HepG2 (cell line): ENCODE results near the gene TFF2. TPM values are rescaled to one million over a fixed set of nuclear protein-coding genes. Genes with fewer than 3 reads are reported as not detected.

ENCODE experiments used
- AKNA ChIP-seq: sonication (generic); formaldehyde crosslinking; IDR thresholded peaks from 2 replicates; pipeline ENCODE4 v1.4.0; 2020; ENCODE audit warnings: missing genetic modification reagents, borderline replicate concordance
- ATAD3A ChIP-seq: sonication (generic); formaldehyde crosslinking; IDR thresholded peaks from 2 replicates; pipeline ENCODE4 v1.4.0; 2020; ENCODE audit warnings: missing genetic modification reagents
- BRCA1 ChIP-seq: sonication (generic); formaldehyde crosslinking; IDR thresholded peaks from 2 replicates; pipeline ENCODE4 v1.4.0; 2020; ENCODE audit warnings: missing genetic modification reagents
- CEBPB ChIP-seq: IDR thresholded peaks from 2 replicates; pipeline ENCODE4 v1.6.1; 2011; ENCODE audit warnings: low read depth, low read length, improper control_type of control experiment, borderline replicate concordance
- FOXA1 ChIP-seq, 2 experiments: fragments of 450-650 bp in 1 of 2; sonication (generic) in 1 of 2; formaldehyde crosslinking in 1 of 2; IDR thresholded peaks; 2 replicates each; pipeline versions ENCODE4 v1.4.0 to v1.6.1; 2016 to 2020; ENCODE audit warnings: missing genetic modification reagents in 1 of 2
- HNRNPL ChIP-seq: fragments of 200-400 bp; formaldehyde crosslinking; IDR thresholded peaks from 2 replicates; pipeline ENCODE4 v1.6.1; 2017; ENCODE audit warnings: mild to moderate bottlenecking, low read depth, low read length
- MEF2D ChIP-seq: sonication (generic); formaldehyde crosslinking; IDR thresholded peaks from 2 replicates; pipeline ENCODE4 v1.5.1; 2020; ENCODE audit warnings: mild to moderate bottlenecking, missing genetic modification reagents
- NR2F1 ChIP-seq, 2 experiments: fragments of 450-650 bp in 1 of 2; formaldehyde crosslinking in 1 of 2; IDR thresholded peaks; 2 replicates each; pipeline versions ENCODE4 v1.5.0 to v1.6.1; 2016 to 2020; ENCODE audit warnings: mild to moderate bottlenecking in 1 of 2, missing compliant biosample characterization in 1 of 2, missing genetic modification reagents in 1 of 2, moderate library complexity in 1 of 2
- RNF219 ChIP-seq: sonication (generic); formaldehyde crosslinking; IDR thresholded peaks from 2 replicates; pipeline ENCODE4 v1.5.0; 2020; ENCODE audit warnings: mild to moderate bottlenecking, missing genetic modification reagents
- SALL2 ChIP-seq: sonication (generic); formaldehyde crosslinking; IDR thresholded peaks from 2 replicates; pipeline ENCODE4 v1.8.1; 2023; ENCODE audit warnings: mild to moderate bottlenecking, missing genetic modification reagents, inconsistent platforms
- TP53 ChIP-seq: sonication (generic); formaldehyde crosslinking; conservative IDR thresholded peaks from 2 replicates; pipeline ENCODE4 v1.4.0; 2020; ENCODE audit warnings: missing genetic modification reagents
- ZFP36L2 ChIP-seq: sonication (generic); formaldehyde crosslinking; IDR thresholded peaks from 2 replicates; pipeline ENCODE4 v1.4.0; 2020; ENCODE audit warnings: missing genetic modification reagents
- ZNF501 ChIP-seq: sonication (generic); formaldehyde crosslinking; IDR thresholded peaks from 2 replicates; pipeline ENCODE4 v1.5.1; 2020; ENCODE audit warnings: mild to moderate bottlenecking, moderate library complexity, missing genetic modification reagents
- ZNF512 ChIP-seq: sonication (generic); formaldehyde crosslinking; IDR thresholded peaks from 2 replicates; pipeline ENCODE4 v1.4.0; 2020; ENCODE audit warnings: mild to moderate bottlenecking, missing genetic modification reagents
- ZNF547 ChIP-seq: sonication (generic); formaldehyde crosslinking; IDR thresholded peaks from 2 replicates; pipeline ENCODE4 v1.5.1; 2020; ENCODE audit warnings: mild to moderate bottlenecking, missing genetic modification reagents
- ZNF816 ChIP-seq: sonication (generic); formaldehyde crosslinking; IDR thresholded peaks from 2 replicates; pipeline ENCODE4 v1.8.0; 2022; ENCODE audit warnings: missing genetic modification reagents, mild to moderate bottlenecking, borderline replicate concordance
- polyA plus RNA-seq, 8 experiments: library from polyadenylated mRNA; depleted of rRNA in 3 of 8; stranded (reverse) in 7 of 8; unstranded in 1 of 8; fragments of >200 nt; fragmentation: Illumina TruSeq in 4 of 8; extraction: Trizol in 4 of 8; gene quantifications; 2 replicates each; pipeline versions ENCODE4 v1.2.1 to v1.2.3, GENCODE V29; 2011 to 2016; ENCODE audit warnings: low read depth in 4 of 8, missing spikeins in 1 of 8, mixed read lengths in 1 of 8; ENCODE audit not compliant: insufficient read depth in 1 of 8
- total RNA-seq, 5 experiments: library from RNA; depleted of rRNA; stranded (reverse); fragments of >200 nt; fragmentation: Illumina TruSeq; extraction: Trizol; gene quantifications; 2 replicates each; pipeline ENCODE4 v1.2.3, GENCODE V29; 2016; ENCODE audit warnings: low read depth in 1 of 5
- TF ChIP-seq, protein P1 (sequence below): sonication (generic); formaldehyde crosslinking; IDR thresholded peaks from 2 replicates; pipeline ENCODE4 v1.4.0; 2020; ENCODE audit warnings: missing genetic modification reagents, borderline replicate concordance

Gene TFF2
- total and polyA plus RNA-seq, 2 of the 13 experiments (the other 11 are each of a cell fraction or from before 2014, with no cell fraction given), result 1.5 TPM; not detected in 1

DNA sequence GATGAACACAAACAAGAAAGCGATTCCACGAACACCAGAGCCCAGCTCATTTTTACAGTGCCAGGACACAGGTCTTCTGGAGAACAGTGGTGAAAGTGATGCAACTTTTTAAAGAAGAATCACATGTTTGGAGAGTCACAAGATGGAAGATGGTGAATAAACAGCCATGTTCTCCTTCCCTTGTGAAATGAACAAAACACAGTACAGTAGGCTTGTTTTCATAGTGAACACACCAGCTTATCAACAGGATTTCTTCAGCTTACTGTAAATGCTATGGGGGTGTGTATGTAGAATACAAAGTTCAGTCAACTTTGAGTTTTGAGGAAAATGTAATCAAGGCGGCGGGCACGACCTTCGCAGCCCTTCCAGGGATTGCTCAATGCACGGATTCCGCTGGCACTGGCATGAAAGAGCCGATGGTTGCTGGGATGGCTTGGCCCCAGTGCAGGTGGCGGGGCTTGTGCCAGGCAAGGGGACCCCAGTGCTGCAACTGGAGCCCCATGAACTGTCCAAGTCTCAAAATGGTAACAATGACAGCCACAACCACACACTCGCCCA, 35.3 kb upstream of the TFF2 start (continued):
- TF ChIP-seq ZNF512 (CRISPR knock-in tag), result no peak
- no peak for TF ChIP-seq TP53 (CRISPR knock-in tag)
- no peak for TF ChIP-seq AKNA
- TF ChIP-seq ZNF816 (CRISPR knock-in tag), result peak; percentile 74; the same call in 1 of the 2 replicates
- peak; percentile 83 for TF ChIP-seq MEF2D (CRISPR knock-in tag)
- TF ChIP-seq ZNF501 (CRISPR knock-in tag), result peak; percentile 62; the same call in 1 of the 2 replicates
- no peak for TF ChIP-seq BRCA1
- TF ChIP-seq, protein P1, sequence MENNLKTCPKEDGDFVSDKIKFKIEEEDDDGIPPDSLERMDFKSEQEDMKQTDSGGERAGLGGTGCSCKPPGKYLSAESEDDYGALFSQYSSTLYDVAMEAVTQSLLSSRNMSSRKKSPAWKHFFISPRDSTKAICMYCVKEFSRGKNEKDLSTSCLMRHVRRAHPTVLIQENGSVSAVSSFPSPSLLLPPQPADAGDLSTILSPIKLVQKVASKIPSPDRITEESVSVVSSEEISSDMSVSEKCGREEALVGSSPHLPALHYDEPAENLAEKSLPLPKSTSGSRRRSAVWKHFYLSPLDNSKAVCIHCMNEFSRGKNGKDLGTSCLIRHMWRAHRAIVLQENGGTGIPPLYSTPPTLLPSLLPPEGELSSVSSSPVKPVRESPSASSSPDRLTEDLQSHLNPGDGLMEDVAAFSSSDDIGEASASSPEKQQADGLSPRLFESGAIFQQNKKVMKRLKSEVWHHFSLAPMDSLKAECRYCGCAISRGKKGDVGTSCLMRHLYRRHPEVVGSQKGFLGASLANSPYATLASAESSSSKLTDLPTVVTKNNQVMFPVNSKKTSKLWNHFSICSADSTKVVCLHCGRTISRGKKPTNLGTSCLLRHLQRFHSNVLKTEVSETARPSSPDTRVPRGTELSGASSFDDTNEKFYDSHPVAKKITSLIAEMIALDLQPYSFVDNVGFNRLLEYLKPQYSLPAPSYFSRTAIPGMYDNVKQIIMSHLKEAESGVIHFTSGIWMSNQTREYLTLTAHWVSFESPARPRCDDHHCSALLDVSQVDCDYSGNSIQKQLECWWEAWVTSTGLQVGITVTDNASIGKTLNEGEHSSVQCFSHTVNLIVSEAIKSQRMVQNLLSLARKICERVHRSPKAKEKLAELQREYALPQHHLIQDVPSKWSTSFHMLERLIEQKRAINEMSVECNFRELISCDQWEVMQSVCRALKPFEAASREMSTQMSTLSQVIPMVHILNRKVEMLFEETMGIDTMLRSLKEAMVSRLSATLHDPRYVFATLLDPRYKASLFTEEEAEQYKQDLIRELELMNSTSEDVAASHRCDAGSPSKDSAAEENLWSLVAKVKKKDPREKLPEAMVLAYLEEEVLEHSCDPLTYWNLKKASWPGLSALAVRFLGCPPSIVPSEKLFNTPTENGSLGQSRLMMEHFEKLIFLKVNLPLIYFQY, result peak; percentile 24; the same call in 1 of the 2 replicates
- peak; percentile 71; the same call in 1 of the 2 replicates for TF ChIP-seq RNF219 (CRISPR knock-in tag)
- peak; percentile 99 for TF ChIP-seq HNRNPL
- no peak for TF ChIP-seq ATAD3A
- TF ChIP-seq ZFP36L2 (CRISPR knock-in tag), result no peak
- TF ChIP-seq NR2F1 (CRISPR knock-in tag; IDR thresholded peaks at IDR 0.05), result peak; percentile 74 to 84
- TF ChIP-seq FOXA1 (IDR thresholded peaks at IDR 0.05), result no peak
- TF ChIP-seq FOXA1 (CRISPR knock-in tag; IDR thresholded peaks at IDR 0.05), result peak; percentile 94
- no peak for TF ChIP-seq ZNF547 (CRISPR knock-in tag)
- no peak for TF ChIP-seq SALL2 (CRISPR knock-in tag)
- TF ChIP-seq CEBPB, result peak; percentile 96
